COLO829 (cell line): ENCODE results near the gene CDC42BPB.

Experiments
- DNase-seq: peaks from one replicate; pipeline ENCODE4 v3.0.0; 2012; ENCODE audit warnings: low spot score

Gene CDC42BPB

GRCh38 chr14:103057372-103058163 lies at the start of gene CDC42BPB:
TSS of gene CDC42BPB (minus strand) at chr14:103057549. CDS start at chr14:103057173, 376 bp downstream.
- DNase-seq = peak; percentile 86

GRCh38 chr14:103105580-103106150 lies 48.3 kb upstream of the CDC42BPB start:
- DNase-seq = no peak

- peak; percentile 40 for DNase-seq
These were observed 47.5 kb upstream of the CDC42BPB start for GRCh38 chr14:103104654-103105452.

- DNase-seq = no peak
These were observed 47.0 kb upstream of the CDC42BPB start for GRCh38 chr14:103104389-103104653.

GRCh38 chr14:103103461-103104388 lies 46.4 kb upstream of the CDC42BPB start:
- DNase-seq = peak; percentile 42

- no peak for DNase-seq
These were observed 45.4 kb upstream of the CDC42BPB start for GRCh38 chr14:103102689-103103260.

- DNase-seq = no peak
These were observed 44.8 kb upstream of the CDC42BPB start for GRCh38 chr14:103101963-103102688.

- DNase-seq = no peak
These were observed 44.1 kb upstream of the CDC42BPB start for GRCh38 chr14:103101257-103101962.

- DNase-seq = no peak
These were observed 43.2 kb upstream of the CDC42BPB start for GRCh38 chr14:103100281-103101121.

GRCh38 chr14:103099733-103100280 lies 42.5 kb upstream of the CDC42BPB start:
- DNase-seq = no peak

- no peak for DNase-seq
These were observed 41.9 kb upstream of the CDC42BPB start for GRCh38 chr14:103099081-103099732.

- no peak for DNase-seq
These were observed 40.9 kb upstream of the CDC42BPB start for GRCh38 chr14:103097994-103098957.

- DNase-seq = no peak
These were observed 40.1 kb upstream of the CDC42BPB start for GRCh38 chr14:103097244-103097993.

GRCh38 chr14:103096387-103096786 lies 39.0 kb upstream of the CDC42BPB start:
- DNase-seq = no peak

GRCh38 chr14:103095210-103095778 lies 37.9 kb upstream of the CDC42BPB start:
- DNase-seq = no peak
